Suprapubic skin (tissue), 4 donors: ENCODE results near the gene OXER1. TPM values are rescaled to one million over a fixed set of nuclear protein-coding genes. Genes with fewer than 3 reads are reported as not detected.

Experiments used
- DNase-seq, 2 donors: peaks; one replicate each; pipeline ENCODE4 v3.0.0-alpha.2; 2019; ENCODE audit warnings: low spot score in 2 of 2
- H3K27ac ChIP-seq: fragments of 200-600 bp; sonication (generic); one replicate; pipeline ENCODE4 v1.5.1; 2019
- H3K27me3 ChIP-seq: fragments of 200-600 bp; sonication (generic); one replicate; pipeline ENCODE4 v1.5.1; 2019
- H3K36me3 ChIP-seq: fragments of 200-600 bp; sonication (generic); one replicate; pipeline ENCODE4 v1.5.1; 2019
- H3K4me1 ChIP-seq: fragments of 200-600 bp; sonication (generic); one replicate; pipeline ENCODE4 v1.5.1; 2019
- H3K4me3 ChIP-seq: fragments of 200-600 bp; sonication (generic); one replicate; pipeline ENCODE4 v1.5.1; 2019; ENCODE audit warnings: mild to moderate bottlenecking
- H3K9me3 ChIP-seq: fragments of 200-600 bp; sonication (generic); one replicate; pipeline ENCODE4 v1.5.1; 2019
- CTCF ChIP-seq, 2 donors: fragments of 200-600 bp in 1 of 2; fragments of 450-650 bp in 1 of 2; sonication (generic) in 1 of 2; IDR thresholded peaks; one replicate each; pipeline ENCODE4 v1.5.1; 2016 to 2019; ENCODE audit warnings: antibody characterized with exemption in 2 of 2, mild to moderate bottlenecking in 1 of 2, moderate library complexity in 1 of 2
- EP300 ChIP-seq: sonication (generic); formaldehyde crosslinking; IDR thresholded peaks from one replicate; pipeline ENCODE4 v1.6.1; 2017; ENCODE audit warnings: antibody characterized with exemption
- POLR2A ChIP-seq, 2 donors: fragments of 450-650 bp; IDR thresholded peaks; one replicate each; pipeline ENCODE4 v1.6.1; 2017; ENCODE audit warnings: antibody characterized with exemption in 2 of 2, mild to moderate bottlenecking in 2 of 2, moderate library complexity in 2 of 2
- POLR2AphosphoS5 ChIP-seq, 3 donors: sonication (generic); formaldehyde crosslinking; IDR thresholded peaks; one replicate each; pipeline ENCODE4 v1.6.1; 2017; ENCODE audit warnings: antibody characterized with exemption in 3 of 3
- WGBS: methylation state at CpG from one replicate; pipeline ENCODE4 v1.1.5; 2018; 5-methylcytosine and 5-hydroxymethylcytosine counted together
- total RNA-seq, 4 donors: library from RNA; depleted of rRNA; stranded (reverse); fragments of >200 nt; gene quantifications; one replicate each; pipeline ENCODE4 v1.1.0, GENCODE V29; 2016

Gene OXER1
- total RNA-seq, 4 donors from 2014 or later, result 0.76 to 3.9 (median 2.1) TPM

- H3K4me1 ChIP-seq, result no peaks in the 10 kb centered on the region
- H3K4me3 ChIP-seq, result no peak overlapping the region
- no peak for DNase-seq
- no peaks in the 10 kb centered on the region for H3K9me3 ChIP-seq
- no peaks in the 10 kb centered on the region for H3K27me3 ChIP-seq
- no peak for TF ChIP-seq POLR2AphosphoS5 (IDR thresholded peaks at IDR 0.05)
- no peak for TF ChIP-seq CTCF (IDR thresholded peaks at IDR 0.05)
- no peak for TF ChIP-seq EP300
- TF ChIP-seq POLR2A (IDR thresholded peaks at IDR 0.05), result no peak
- H3K27ac ChIP-seq, result no peak overlapping the region
- WGBS, result 91% methylated on average over 9 of the region's 9 CpGs
- H3K36me3 ChIP-seq, result peaks cover 7% of the 10 kb centered on the region
Observed at GRCh38 chr2:42765686-42766085, 1.8 kb upstream of the OXER1 start.

GRCh38 chr2:42764901-42765300 lies 966 bp upstream of the OXER1 start:
- DNase-seq, result no peak
- TF ChIP-seq POLR2A (IDR thresholded peaks at IDR 0.05) (no peak), POLR2AphosphoS5 (IDR thresholded peaks at IDR 0.05) (no peak), CTCF (IDR thresholded peaks at IDR 0.05) (no peak), EP300 (no peak)
- Histone ChIP-seq H3K4me1 (no peaks in the 10 kb centered on the region), H3K36me3 (peaks cover 7% of the 10 kb centered on the region), H3K9me3 (no peaks in the 10 kb centered on the region), H3K4me3 (no peak overlapping the region), H3K27ac (no peak overlapping the region), H3K27me3 (no peaks in the 10 kb centered on the region)
- no CpG with 5 or more reads among the region's 2 CpGs for WGBS

- WGBS, result 94% methylated on average over 37 of the region's 45 CpGs
- H3K4me1 ChIP-seq, result no peaks in the 10 kb centered on the region
- no peak overlapping the region for H3K4me3 ChIP-seq
- H3K9me3 ChIP-seq, result no peaks in the 10 kb centered on the region
- H3K27me3 ChIP-seq, result no peaks in the 10 kb centered on the region
- DNase-seq, result no peak
- no peak overlapping the region for H3K27ac ChIP-seq
- TF ChIP-seq POLR2AphosphoS5 (IDR thresholded peaks at IDR 0.05), result no peak
- no peak for TF ChIP-seq CTCF (IDR thresholded peaks at IDR 0.05)
- TF ChIP-seq EP300, result no peak
- peaks cover 7% of the 10 kb centered on the region for H3K36me3 ChIP-seq
Observed at GRCh38 chr2:42762823-42763804, 821 bp downstream of the OXER1 start.

- no peaks in the 10 kb centered on the region for H3K4me1 ChIP-seq
- TF ChIP-seq POLR2AphosphoS5 (IDR thresholded peaks at IDR 0.05) (no peak), EP300 (no peak), POLR2A (IDR thresholded peaks at IDR 0.05) (no peak), CTCF (IDR thresholded peaks at IDR 0.05) (no peak)
- H3K27ac ChIP-seq, result no peak overlapping the region
- H3K27me3 ChIP-seq, result no peaks in the 10 kb centered on the region
- no peak overlapping the region for H3K4me3 ChIP-seq
- no peaks in the 10 kb centered on the region for H3K9me3 ChIP-seq
- peaks cover 2% of the 10 kb centered on the region for H3K36me3 ChIP-seq
- 100% methylated on average over 4 of the region's 5 CpGs for WGBS
- no peak for DNase-seq
Observed at GRCh38 chr2:42762155-42762554, 1.8 kb downstream of the OXER1 start.

- no peak for DNase-seq
- no peak overlapping the region for H3K4me3 ChIP-seq
- H3K36me3 ChIP-seq, result peaks cover 2% of the 10 kb centered on the region
- no peak overlapping the region for H3K27ac ChIP-seq
- WGBS, result 91% methylated on average over 9 of the region's 9 CpGs
- no peaks in the 10 kb centered on the region for H3K27me3 ChIP-seq
- no peaks in the 10 kb centered on the region for H3K4me1 ChIP-seq
- H3K9me3 ChIP-seq, result no peaks in the 10 kb centered on the region
- TF ChIP-seq POLR2A (IDR thresholded peaks at IDR 0.05) (no peak), CTCF (IDR thresholded peaks at IDR 0.05) (no peak), POLR2AphosphoS5 (IDR thresholded peaks at IDR 0.05) (no peak)
Observed at GRCh38 chr2:42761554-42761953, 2.4 kb downstream of the OXER1 start.
